Measurements from ENCODE around the gene SORBS1.

The SORBS1 gene

DNA sequence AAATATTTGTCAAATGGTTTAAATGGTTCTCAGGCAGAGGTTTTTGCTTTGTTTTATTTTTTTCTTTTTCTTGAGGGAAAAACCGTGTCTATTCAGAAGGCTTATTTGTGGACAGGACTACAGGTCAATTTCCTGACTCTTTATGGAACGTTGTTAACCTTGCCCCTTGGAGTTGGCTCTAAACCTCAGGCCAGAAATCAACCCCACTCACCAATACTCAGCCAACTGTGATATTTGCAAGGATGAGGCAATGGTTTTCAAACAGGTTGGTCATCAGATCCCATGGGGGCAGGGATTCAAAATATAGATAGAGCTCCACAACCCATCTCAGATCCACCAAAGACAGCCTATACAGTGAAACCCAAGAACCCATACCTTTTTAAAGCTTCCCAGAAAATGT, 280.5 kb downstream of the SORBS1 start:
- no peak for DNase-seq

DNA sequence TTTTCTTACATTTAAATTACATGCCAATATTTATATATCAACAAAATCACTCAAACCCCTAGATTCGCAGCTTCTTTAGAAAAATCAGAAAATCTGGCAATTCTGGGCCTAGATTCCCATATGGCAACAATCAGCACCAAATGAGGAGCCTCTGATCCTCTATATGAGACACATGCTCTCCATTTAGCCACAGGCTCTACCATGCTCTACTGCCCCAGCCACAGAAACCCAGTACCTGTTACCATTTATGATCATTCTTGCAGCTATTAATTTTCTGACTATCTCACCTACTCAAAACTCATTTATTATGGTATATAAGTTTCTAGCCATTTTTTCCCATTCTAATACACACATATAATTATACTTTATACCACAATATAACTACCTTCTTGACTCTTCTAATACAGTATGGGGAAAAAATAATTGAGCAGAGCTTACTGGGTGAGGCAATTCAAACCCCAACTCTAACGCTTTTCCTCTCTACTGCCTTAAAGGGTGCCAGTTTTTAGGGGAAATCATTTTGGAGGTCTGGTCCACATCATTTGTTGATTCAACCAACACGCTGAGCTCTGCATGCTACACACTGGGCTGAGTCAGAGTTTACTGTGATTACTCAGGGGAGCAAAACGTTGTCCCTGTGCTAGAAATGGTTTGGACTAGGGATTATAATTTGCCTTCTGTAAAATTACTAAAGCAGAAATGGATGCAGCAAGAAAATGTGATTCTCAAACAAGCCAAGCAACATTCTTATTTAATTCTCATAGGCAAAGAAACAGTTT, 281.9 kb downstream of the SORBS1 start:
- no peak for DNase-seq

DNA sequence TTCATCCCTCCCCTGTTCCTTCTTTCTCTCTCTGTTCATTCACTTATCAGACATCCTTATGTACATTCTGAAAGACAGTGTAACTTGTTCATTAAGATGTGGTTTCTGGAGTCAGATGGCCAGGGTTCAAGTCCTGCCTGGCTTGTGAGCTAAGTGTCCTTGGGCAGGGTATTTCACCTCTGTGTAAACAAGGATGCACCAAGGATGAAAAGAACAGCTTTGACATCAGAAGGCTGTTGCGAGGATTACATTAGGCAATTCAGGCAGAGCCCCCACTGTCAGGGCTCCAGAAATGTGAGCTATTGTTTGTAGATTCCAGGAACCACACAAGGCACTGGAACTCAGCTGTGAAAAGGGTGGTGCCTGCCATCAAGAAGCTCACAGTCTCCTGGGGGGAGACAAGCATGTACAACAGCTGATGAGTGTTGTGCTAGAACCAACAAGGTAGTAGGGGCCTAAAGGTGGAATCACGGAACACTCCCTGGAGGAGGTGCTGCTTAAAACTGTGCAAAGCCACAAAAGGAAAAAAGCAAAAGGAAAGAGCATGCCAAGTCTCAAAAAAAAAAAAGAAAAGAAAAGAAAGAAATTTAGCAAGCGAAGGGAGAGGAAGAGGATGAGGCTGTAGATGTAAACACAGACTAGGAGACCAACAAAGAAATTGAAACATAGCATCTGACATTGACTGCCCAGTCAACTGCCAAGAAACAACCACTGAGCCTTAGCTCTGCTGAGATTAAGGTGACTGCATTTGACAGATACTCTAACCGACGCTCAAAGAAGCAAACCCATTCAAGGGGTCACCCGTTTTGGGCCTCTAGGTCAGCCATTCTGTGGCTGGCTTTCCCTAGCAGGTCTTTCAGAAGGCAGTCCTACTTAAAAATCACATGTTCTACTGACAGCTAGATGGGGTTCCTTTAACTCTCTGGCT, 282.8 kb downstream of the SORBS1 start:
- no peak for DNase-seq

DNA sequence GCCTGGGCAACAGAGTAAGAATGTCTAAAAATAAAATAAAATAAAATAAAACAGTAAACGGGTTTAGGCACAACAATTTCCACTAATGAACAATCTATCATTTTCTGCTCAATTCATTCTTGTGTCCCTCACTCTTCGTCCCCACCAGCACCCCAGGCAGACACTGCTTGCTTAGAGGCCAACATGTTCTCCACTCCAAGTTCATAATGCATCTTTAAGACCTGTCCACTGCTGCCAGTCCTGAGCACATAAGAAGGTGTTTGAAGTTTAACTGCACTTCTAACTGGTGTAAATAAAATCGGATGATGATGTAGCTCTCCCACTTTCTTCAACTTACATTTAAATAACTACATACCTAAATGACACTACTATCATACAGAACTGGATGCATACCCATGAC, 283.6 kb downstream of the SORBS1 start:
- no peak for DNase-seq

DNA sequence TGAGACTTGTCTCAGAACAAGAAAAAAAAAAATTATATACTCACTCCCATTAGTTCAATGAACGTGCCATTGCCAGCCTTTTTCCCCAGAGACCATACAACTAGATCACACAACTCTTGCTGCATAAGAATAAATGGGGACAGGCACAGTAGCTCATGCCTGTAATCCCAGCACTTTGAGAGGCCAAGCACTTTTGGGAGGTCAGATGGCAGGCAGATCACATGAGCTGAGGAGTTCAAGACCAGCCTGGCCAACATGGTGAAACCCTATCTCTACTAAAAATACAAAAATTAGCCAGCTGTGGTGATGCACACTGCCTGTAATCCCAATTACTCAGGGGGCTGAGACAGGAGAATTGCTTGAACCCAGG, 284.0 kb downstream of the SORBS1 start:
- no peak for DNase-seq

DNA sequence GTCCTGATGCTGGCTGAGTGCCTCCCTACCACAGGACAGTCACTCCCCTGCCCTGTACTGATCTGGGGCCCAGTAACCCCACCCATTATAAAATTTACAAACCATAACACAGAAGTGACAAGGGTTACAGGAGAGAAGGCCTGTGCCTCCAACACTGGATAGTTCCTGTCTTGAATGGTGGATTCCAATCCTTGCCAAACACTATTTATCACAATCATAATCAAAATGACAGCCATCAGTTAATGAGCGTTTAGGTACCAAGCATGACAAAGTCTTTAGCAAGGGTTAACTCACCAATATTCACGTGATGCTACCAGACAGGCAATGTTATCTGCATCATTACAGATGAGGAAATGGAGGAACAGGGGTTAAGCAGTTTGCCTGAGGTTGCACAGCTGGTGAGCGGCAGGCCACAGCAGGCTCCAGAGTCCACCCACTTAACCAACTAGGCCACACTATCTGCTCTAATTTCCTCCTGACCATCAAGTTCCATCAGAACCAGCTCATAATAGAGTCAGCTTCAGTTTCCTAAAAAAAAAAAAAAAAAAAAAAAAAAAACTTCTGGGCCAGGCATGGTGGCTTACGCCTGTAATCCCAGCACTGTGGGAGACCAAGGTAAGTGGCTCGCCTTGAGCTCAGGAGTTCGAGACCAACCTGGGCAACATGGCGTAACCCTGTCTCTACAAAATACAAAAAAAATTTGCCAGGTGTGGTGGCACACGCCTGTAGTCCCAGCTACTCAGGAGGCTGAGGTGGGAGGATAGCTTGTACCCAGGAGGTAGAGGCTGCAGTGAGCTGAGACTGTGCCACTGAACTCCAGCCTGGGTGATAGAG, 284.6 kb downstream of the SORBS1 start:
- DNase-seq: no peak

DNA sequence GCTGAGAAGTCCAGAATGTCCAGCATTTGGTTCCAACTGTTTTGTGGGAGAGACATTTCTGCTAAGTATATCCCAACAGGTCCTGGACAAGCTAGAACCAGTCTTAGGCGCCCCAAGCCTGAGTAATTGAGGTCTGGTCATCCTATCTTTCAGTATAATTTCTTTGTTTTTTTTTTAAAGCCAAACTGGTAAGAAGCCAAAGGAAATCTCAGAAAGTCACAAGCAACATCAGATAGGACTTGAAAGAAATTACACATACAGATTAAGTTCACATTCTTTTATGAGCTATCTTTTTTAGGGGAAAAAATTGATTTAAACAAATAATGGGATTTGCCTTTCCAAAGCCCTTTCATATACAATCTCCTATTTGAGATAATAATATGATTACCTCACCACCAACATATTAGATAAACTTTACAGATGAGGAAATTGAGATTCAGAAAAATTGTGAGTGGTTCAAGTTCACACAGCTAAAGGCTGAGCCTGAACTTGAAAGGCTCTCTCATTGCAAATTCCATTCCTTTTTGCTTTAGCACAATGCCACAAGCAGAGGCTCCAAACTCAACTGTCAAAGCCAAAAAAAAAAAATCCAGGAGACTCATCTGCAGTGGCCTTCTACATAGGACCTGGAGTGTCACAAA, 285.3 kb downstream of the SORBS1 start:
- no peak for DNase-seq

DNA sequence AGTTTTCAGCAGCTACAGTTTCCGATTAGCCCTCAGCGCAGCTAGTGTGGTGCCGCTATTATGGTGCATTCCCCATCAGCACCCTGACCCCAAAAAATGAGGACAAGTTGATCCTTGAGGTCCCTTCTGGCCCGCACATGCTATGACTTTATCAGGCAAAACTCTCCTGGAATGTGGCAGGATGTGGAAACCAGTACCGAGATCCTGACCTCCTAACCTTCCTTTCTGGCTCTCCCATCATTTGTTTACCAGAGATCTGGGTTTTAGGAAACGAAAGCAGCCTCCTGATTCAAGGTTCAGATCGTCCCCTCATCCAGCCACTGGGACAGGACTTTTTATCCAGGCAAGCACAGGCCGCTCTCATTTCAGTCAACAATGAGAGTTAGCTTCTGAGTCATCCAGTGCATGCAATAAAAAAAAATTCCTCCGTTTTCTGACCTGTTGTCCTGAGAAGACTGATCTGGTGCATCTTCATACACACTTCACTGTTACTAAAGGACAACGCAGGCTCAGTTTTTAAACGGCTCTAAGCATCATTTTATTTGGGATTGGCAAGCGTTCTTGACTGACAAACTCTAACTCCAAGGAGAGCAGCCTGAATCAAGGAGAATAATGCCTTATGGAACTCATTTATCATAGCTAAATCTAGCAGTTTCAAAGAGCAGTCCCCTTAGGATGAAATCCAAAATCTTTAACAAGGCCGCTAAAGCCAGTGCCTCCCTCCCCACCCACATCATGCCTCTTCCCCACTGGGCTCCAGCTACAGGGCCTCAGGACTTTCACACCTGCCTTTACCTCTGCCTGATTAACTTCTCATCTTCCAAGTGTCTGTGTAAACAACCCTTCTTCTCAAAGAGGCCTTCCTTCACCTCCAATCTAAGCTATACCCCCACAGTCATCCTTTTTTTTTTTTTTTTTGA, 287.5 kb downstream of the SORBS1 start:
- no peak for DNase-seq

DNA sequence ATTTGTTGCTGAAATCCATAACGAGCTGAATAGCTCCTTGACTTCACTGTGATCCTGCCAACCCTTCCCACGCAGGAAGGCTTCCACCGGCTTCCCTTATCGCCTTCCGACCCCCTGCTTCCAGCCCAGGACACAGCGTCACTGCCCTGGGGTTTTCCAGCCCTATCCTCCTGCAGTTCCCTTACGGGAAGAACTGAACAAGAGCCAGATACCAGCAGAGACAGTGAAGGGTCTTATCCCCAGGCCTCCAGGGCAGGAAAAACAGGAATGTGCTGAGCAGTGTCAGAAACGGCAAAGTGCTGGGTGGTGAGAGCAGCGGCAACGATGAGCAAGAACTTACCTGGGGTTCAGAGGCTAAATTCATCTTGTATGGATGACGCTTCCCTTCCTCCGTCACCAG, 292.7 kb downstream of the SORBS1 start:
- no peak for DNase-seq

DNA sequence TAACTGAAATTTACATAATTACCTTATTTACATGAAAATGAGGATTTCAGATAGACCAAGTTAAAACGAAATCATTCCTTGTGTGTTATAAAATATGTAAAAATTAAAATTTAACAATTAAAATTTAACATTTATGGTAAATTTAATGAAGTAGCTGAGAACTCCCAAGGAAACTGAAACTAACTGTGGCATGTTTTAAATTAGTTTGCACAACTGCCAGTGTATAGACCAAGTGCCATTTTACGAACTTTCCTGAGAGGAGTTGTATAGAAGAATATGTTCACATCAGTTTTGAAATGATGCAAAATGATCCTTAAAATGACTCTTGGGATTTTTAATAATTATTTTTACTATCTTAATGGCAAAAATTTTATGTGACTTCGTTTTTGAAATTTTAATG, 293.9 kb downstream of the SORBS1 start:
- no peak for DNase-seq

DNA sequence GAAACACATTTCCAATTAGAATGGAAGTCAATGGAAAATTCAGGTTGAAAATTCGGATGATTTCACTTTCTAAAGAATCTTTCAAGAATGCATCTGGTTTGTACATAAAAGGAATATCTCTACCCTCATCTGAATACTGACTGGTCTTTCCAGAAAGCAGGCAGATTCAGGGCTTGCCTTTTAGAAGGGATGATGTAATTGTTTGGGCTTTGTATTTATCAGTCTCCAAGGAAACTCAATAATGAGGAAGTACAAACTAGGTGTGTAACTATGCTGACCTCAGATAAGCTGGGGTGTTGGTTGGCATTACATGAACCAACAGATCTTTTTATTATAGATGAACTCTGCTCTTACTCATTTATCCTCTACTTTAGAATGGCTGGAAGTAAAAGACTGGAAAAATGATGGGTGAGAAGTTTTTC, 294.5 kb downstream of the SORBS1 start:
- no peak for DNase-seq

DNA sequence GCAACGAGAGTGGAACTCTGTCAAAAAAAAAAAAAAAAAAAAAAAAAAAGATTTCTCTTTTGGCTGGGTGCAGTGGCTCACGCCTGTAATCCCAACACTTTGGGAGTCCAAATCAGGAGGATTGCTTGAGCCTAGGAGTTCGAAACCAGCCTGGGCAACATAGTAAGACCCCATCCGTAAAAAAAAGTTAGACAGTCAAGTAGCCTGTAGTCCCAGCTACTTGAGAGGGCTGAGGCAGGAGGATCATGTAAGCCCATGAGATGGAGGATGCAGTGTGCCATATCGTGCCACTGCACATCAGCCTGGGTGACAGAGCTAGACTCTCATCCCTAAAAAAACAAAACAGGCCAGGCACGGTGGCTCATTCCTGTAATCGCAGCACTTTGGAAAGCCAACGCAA, 295.6 kb downstream of the SORBS1 start:
- no peak for DNase-seq

DNA sequence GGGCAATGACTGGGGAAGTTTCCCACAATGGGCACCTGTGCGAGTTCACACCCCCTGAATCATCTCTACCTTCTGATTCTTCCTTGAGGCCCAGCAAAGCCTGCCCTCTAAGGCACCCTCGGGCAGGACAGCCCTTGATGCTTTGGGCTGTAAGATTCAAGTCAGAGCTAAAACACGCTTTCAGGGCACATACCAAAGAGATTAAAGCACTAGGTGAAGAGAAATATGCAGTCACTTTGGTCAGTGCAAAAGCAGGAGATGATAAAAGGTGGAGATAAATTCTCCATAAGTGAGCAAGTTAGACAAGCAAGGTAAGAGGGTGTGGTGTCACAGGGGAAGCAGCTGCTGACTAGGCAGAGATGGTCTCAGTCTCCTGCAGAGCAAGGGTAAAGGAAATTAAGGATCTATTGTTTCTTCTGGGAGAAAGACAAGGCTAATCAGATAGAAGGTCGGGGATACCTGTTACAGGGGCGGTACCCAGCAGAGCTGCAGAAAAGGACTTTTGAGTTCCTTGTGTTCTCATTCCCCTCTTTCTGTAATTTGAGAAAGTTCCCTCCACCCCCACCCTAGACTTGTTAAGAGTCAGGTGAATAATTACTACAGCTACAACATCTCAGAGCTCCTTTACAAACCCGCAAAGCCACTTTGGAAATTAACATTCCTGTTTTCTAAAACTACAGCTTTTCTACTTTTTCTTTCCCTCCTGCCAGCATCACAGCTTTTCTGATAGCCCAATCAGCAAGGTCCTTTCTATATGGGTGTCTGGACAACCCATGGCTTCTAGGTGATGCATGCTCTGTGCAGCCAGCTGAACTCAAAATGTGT, 296.7 kb downstream of the SORBS1 start:
- no peak for DNase-seq

DNA sequence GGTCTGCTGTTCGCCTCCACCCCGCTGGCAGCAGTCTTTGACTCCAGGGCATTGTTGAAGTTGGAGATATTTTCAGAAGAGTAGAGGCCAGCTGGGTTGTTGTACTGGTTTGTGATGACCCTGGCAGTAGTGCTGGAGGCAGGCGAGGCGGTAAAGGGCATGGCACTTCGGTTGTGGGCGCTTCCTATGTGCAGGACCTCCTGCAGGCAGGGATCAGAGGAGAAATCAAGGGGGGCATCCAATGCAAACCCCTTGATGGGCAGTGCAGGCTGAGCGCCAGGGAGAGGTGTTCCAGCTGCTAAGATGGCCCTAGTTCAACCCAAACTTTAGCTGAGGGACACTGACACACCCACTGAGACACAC, 297.3 kb downstream of the SORBS1 start:
- DNase-seq: no peak

DNA sequence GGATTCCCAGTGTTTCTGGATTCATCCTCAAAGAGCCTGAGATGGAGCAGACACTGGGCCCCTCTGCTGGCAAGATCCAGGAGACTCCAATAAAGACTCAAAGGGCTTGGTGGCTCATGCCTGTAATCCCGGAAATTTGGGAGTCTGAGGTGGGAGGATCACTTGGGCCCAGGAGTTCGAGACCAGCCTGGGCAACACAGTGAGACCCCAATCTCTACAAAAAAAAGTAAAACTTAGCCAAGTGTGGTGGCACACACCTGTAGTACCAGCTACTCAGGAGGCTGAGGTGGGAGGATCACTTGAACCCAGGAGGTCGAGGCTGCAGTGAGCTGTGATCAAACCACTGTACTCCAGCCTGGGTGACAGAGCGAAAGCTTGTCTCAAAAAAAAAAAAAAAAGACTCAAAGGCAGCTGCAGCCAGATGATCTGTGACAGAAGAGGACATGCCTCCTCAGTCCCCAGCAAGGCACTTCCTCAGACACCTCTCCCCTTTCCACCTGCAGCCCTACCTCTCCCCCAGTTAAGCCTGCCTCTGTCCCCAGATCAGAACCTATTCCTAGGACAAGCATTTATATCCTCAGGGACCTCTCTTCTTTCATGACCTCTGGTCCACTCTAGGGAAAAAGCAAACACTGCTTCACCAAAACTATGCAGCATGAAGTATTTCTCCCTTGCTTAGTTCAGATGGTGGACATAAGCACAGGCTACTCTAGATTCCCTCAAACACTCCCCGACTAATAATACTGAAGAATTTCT, 298.2 kb downstream of the SORBS1 start:
- DNase-seq: no peak

DNA sequence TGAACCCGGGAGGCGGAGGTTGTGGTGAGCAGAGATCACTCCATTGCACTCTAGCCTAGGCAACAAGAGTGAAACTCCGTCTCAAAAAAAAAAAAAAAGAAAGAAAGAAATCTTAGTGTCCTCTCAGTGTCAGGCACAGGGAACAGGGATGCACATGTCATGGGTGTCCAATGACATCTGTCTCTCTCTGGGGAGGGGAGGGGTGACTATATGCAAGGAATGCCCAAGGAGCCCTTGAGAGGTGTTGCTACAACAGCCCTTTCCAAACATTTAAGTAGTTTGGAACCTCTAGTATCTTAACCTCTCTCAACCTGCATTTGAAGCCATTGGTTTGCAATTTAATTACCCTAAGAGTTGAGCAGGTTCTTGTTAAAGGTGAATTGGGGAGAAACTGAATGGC, 299.2 kb downstream of the SORBS1 start:
- no peak for DNase-seq
